Measurements from ENCODE around the gene ACBD6. TPM values are rescaled to one million over a fixed set of nuclear protein-coding genes. Genes with fewer than 3 reads are reported as not detected.

ACBD6 gene
- total and polyA plus RNA-seq, 2 of the 4 experiments (the other 2 are of a cell fraction), result 52.5 to 59.1 TPM

DNA sequence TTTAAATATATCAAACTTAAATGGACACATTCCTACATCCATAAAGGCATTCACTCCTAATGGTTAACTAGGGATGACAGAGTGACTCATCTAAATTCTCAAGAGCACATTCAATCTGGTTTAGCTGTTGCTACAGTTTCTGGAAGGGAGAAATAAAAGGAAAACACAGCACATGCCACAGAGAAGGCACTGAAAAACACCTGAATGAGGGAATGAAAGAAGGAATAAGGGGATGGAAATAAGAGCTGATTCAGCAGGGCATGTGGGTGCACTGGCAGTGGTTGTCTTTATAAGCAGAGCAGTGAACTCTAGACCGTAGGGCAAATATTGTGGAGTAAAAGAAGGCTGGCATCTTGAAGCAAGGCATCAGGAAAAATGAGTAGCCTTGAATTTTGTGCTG is 193.0 kb downstream of the ACBD6 start:
- Histone ChIP-seq H2BK20ac (ENCODE audit: low read depth, low read length) (peak overlapping the region; percentile 83), H3K4me1 (ENCODE audit: control insufficient read depth, insufficient read depth, low read length) (peaks cover 7% of the 10 kb centered on the region), H3K27me3 (ENCODE audit: control insufficient read depth, insufficient read depth, low read length) (no peaks in the 10 kb centered on the region), H3K4ac (ENCODE audit: low read depth, low read length) (peak overlapping the region; percentile 68), H2BK15ac (ENCODE audit: low read depth, low read length) (no peak overlapping the region), H3K23ac (ENCODE audit: low read depth, low read length) (no peak overlapping the region), H3K9me1 (ENCODE audit: insufficient read depth, low read length) (no peaks in the 10 kb centered on the region), H3K27ac (ENCODE audit: insufficient read depth, low read length) (no peak overlapping the region), H2BK120ac (ENCODE audit: low read depth, low read length) (peak overlapping the region; percentile 63), H4K8ac (ENCODE audit: low read depth in 2 of 2, low read length in 2 of 2) (no peak overlapping the region), H2AK5ac (ENCODE audit: low read depth, low read length) (no peak overlapping the region), H3K56ac (ENCODE audit: extremely low read depth, insufficient read depth, low read length) (no peak overlapping the region), H3K14ac (replicated peaks; ENCODE audit: low read depth, low read length) (peak overlapping the region; percentile 33; the same call in 1 of the 2 replicates), H2AK9ac (replicated peaks; ENCODE audit: low read depth, low read length, poor library complexity) (peak overlapping the region; percentile 33), H3K4me3 (ENCODE audit: insufficient read depth, low read depth, low read length) (no peak overlapping the region), H4K20me1 (ENCODE audit: insufficient read depth, low read length) (peaks cover 7% of the 10 kb centered on the region; the same call in 1 of the 2 replicates), H2AFZ (replicated peaks; ENCODE audit: low read length, poor library complexity) (no peak overlapping the region), H3K9me3 (ENCODE audit: control insufficient read depth, insufficient read depth, low read length) (no peaks in the 10 kb centered on the region), H3K4me2 (ENCODE audit: low read depth, low read length) (peak overlapping the region; percentile 76; the same call in 1 of the 2 replicates), H4K91ac (ENCODE audit: insufficient read depth, low read depth, low read length) (no peak overlapping the region), H3K18ac (ENCODE audit: low read depth, low read length) (peak overlapping the region; percentile 37; the same call in 1 of the 2 replicates), H3K36me3 (ENCODE audit: control insufficient read depth, insufficient read depth, low read length) (peaks cover 3% of the 10 kb centered on the region; the same call in 1 of the 2 replicates), H2BK5ac (ENCODE audit: low read depth, low read length, poor library complexity, severe bottlenecking) (peak overlapping the region; percentile 71), H3K9ac (ENCODE audit: low read depth, low read length) (no peak overlapping the region), H3K79me1 (ENCODE audit: low read depth in 1 of 2, low read length in 2 of 2) (peaks cover 2 to 13% of the 10 kb centered on the region in 2 experiments; a peak in 2 of 4 replicates), H4K5ac (ENCODE audit: low read depth, low read length) (no peak overlapping the region)
- DNase-seq, result peak; percentile 74
- intact Hi-C loops (cut with micrococcal nuclease), result no loop called here
- in situ Hi-C loops (cut with MboI; ENCODE audit: low sequenced_read_pairs), result no loop called here
- ChIA-PET CTCF (no interaction called here), POLR2A (ENCODE audit: unreplicated experiment) (interaction anchor here (0.6 kb wide), 1 partner anchor 107 kb away, joined by 3 read pairs; no protein-coding TSS in a partner anchor)
- TF ChIP-seq MAZ (IDR thresholded peaks at IDR 0.05; ENCODE audit: borderline replicate concordance, low read depth, low read length), result no peak
- TF ChIP-seq, protein P1, sequence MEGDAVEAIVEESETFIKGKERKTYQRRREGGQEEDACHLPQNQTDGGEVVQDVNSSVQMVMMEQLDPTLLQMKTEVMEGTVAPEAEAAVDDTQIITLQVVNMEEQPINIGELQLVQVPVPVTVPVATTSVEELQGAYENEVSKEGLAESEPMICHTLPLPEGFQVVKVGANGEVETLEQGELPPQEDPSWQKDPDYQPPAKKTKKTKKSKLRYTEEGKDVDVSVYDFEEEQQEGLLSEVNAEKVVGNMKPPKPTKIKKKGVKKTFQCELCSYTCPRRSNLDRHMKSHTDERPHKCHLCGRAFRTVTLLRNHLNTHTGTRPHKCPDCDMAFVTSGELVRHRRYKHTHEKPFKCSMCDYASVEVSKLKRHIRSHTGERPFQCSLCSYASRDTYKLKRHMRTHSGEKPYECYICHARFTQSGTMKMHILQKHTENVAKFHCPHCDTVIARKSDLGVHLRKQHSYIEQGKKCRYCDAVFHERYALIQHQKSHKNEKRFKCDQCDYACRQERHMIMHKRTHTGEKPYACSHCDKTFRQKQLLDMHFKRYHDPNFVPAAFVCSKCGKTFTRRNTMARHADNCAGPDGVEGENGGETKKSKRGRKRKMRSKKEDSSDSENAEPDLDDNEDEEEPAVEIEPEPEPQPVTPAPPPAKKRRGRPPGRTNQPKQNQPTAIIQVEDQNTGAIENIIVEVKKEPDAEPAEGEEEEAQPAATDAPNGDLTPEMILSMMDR (conservative IDR thresholded peaks at IDR 0.05; ENCODE audit: low read depth, low read length), result no peak
- TF ChIP-seq BHLHE40 (IDR thresholded peaks at IDR 0.05; ENCODE audit: low read depth, low read length), result no peak
- peak; percentile 54; the same call in 1 of the 2 replicates for TF ChIP-seq NFE2L2 (IDR thresholded peaks at IDR 0.05; ENCODE audit: low read depth, low read length)
- TF ChIP-seq CHD1 (IDR thresholded peaks at IDR 0.05; ENCODE audit: low read depth, low read length), result no peak
- TF ChIP-seq MXI1 (IDR thresholded peaks at IDR 0.05; ENCODE audit: borderline replicate concordance, low read depth, low read length), result no peak
- TF ChIP-seq RCOR1 (IDR thresholded peaks at IDR 0.05; ENCODE audit: insufficient replicate concordance, low read length), result no peak
- TF ChIP-seq, protein P2, sequence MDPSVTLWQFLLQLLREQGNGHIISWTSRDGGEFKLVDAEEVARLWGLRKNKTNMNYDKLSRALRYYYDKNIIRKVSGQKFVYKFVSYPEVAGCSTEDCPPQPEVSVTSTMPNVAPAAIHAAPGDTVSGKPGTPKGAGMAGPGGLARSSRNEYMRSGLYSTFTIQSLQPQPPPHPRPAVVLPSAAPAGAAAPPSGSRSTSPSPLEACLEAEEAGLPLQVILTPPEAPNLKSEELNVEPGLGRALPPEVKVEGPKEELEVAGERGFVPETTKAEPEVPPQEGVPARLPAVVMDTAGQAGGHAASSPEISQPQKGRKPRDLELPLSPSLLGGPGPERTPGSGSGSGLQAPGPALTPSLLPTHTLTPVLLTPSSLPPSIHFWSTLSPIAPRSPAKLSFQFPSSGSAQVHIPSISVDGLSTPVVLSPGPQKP (IDR thresholded peaks at IDR 0.05; ENCODE audit: borderline replicate concordance, low read depth, low read length), result no peak
- peak; percentile 62 for TF ChIP-seq FOS (IDR thresholded peaks at IDR 0.05; ENCODE audit: low read depth, low read length)
- peak; percentile 52 for TF ChIP-seq MAFK (IDR thresholded peaks at IDR 0.05; ENCODE audit: low read depth, low read length)
- TF ChIP-seq, protein P3, sequence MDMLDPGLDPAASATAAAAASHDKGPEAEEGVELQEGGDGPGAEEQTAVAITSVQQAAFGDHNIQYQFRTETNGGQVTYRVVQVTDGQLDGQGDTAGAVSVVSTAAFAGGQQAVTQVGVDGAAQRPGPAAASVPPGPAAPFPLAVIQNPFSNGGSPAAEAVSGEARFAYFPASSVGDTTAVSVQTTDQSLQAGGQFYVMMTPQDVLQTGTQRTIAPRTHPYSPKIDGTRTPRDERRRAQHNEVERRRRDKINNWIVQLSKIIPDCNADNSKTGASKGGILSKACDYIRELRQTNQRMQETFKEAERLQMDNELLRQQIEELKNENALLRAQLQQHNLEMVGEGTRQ (IDR thresholded peaks at IDR 0.05; ENCODE audit: low read depth, low read length), result no peak
- peak; percentile 29; the same call in 1 of the 2 replicates for TF ChIP-seq CEBPB (IDR thresholded peaks at IDR 0.05; ENCODE audit: low read depth, low read length)
- ATAC-seq (ENCODE audit: low read depth), result peak; percentile 84
- WGBS, 2 experiments (ENCODE audit: extremely low coverage in 2 of 2, insufficient read length in 1 of 2), result 80% methylated on average over 1 of the region's 1 CpG; no CpG with 5 or more reads in 1 of the 2 experiments
- dilution Hi-C loops (cut with HindIII; ENCODE audit: low sequenced_read_pairs, unreplicated experiment), result no loop called here
- BruUV-seq (replicated peaks), result no TSS peak
